Measurements from ENCODE around the gene ERI3.

ERI3 gene

DNA sequence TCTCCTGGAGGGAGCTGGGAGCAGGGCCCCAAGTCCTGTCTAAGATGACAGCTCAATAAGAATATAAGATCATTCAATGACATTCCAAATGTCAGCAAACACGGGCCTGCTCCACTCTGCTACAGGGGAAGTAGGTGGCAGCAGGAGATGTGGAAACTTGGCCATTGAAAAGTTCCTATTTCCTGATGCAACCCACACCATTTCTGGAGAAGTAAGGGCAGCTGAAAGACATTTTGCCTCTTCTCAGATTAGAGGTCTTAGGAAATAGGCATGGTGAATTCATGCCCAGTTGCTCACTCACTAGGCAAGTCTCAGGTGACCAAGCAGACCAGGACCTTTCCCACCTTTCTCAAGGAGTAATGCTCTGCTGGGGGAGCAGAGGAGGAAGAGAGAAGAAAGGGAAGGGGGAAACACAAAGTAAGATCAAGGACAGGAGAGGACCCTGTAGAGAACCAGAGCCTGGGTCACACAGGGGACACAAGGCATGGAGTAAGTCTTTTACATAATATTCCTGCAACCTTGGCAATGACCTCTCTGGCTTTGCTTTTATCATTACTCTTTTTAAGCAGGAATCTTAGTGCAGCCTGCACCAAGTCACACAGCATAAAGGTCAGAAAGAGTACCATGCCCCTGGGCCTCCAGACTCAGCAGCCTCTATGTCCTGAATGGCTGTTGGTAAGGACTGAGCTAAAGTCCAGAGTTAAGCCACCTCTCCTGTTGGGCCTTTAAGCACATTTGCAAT, 72.9 kb downstream of the ERI3 start:
- no peak for DNase-seq

DNA sequence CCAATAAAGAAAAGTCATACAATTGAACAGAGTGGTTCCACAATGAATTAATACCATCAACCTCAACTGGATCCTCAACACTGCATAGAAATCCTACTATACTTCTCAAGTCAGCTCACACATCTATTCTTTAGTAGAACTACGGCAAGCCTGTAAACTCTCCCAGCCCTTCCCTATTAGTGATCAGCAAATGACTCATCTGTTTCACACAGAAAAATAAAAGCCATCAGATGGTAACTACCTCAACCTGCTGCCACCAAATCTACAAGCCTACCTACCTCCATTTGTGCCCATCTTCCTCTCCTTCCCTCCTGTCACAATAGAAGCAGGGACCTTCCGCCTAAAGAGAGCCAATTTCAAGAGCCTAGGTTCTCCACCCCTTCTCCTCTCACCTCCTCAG, 78.2 kb downstream of the ERI3 start:
- DNase-seq = no peak

DNA sequence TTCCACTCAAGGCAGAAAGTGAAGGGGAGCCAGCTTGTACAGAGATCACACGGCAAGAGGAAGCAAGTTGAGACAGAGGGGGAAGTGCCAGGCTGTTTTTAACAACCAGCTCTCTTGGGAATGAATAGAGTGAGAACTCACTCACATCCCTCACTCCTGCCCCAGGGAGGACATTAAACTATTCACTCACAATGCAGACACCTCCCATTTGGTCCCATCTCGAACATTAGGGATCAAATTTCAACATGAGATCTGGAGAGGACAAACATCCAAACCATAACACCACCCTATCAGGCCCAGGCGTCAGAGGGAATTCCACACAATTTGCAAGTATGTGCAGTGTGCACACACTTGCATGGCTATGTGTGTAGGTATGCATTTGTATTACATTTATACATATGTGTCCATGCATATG, 79.1 kb downstream of the ERI3 start:
- DNase-seq = peak; percentile 88

DNA sequence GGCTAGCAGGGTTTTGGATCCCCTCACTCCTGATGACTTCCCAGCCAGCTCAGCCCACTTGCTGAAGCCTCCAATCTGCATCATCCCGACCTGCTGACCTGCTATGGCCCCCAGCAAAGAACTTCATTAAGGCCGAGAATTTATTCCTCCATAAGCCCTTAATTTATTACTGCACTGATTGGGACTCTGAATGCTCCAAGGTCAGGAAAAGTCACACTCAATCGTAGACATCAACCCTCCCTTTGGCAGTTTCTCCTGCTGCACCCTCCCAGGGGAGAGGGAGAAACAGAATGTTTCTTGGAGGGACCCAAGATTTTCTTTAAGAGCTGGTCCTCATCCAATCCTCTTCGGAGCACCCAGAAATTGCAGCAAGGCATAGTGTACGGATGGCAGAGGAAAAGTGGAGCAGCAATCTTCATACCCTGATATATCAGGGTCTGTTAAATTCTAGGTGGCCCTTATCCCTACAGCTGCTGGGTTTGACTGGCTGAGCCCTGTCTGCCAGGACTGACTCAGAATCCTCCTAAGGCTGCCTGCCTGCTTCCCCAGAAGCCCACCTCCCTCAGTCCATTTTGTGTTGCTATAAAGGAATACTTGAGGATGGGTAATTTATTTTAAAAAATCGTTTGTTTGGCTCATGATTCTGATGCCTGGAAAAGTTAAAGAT, 79.6 kb downstream of the ERI3 start:
- no peak for DNase-seq

DNA sequence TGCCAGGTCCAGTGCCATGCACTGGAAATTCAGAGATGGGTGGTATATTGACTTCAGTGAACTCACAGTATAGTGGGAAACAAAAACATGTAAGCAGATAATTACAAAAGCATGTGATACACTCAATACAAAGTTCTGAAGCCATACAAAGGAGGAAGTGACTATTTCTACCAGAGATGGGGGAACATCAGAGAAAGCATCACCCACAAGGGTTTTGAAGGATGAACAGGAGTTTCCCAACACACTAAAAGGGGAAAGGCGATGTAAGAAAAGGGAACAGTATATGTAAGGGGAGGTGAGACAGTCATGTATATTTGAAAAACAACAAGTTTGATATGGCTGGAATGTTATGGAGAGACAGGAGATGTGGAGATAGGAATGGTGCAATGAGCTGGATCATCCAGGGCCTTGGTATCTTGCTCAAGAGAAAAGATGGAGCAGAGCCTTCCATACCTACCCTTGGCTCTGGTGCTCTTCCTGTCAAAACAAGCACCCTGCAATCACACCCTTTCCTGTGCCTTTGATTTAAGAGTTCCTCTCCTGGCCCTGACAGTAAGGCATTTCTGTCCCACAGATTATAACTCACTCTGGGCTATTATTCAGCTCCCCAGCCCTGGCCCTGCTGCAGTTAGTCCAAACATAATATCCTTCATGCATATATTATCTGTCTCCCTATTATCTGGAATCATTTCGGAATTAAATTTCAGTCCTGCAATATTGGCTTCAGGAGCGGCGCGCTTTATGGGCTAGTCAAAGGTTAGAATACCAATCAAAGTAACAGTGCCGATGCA, 81.3 kb downstream of the ERI3 start:
- DNase-seq = no peak

DNA sequence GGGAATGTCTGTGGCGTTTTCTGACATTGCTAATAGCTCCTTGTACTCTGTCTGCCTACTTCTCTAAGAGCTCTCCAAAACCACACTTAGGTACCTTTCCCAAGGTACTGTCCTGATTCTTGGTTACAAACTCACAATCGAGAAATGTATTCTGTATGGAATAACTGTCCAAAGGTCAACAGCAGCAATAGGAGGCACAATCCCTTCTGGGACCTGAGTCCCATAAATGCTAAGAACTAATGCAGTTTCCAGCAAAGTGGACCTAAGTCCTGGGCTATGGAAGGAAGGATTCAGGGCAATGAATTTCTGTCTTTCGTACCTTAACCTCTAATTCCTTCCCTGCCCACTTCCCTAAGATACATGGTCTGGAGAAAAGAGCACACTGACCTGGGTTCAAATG, 82.1 kb downstream of the ERI3 start:
- no peak for DNase-seq

DNA sequence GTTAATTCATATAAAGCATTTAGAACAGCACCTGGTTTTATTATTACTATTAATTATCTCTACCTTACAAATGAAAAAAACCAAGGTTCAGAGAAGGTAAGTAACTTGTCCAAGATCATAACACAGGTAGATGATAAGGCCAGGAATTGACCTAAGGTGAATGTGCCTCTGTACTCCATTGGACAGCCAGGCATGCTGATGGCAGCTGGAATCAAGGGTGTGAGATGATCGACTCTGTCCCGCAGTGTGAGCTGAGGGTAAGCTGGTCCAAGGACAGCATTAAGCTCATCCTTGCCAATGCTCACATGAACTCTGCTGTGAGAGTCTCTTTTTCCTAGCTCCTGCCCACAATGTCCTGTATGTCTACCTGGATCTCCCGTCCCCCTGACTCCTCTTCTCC, 83.4 kb downstream of the ERI3 start:
- no peak for DNase-seq

DNA sequence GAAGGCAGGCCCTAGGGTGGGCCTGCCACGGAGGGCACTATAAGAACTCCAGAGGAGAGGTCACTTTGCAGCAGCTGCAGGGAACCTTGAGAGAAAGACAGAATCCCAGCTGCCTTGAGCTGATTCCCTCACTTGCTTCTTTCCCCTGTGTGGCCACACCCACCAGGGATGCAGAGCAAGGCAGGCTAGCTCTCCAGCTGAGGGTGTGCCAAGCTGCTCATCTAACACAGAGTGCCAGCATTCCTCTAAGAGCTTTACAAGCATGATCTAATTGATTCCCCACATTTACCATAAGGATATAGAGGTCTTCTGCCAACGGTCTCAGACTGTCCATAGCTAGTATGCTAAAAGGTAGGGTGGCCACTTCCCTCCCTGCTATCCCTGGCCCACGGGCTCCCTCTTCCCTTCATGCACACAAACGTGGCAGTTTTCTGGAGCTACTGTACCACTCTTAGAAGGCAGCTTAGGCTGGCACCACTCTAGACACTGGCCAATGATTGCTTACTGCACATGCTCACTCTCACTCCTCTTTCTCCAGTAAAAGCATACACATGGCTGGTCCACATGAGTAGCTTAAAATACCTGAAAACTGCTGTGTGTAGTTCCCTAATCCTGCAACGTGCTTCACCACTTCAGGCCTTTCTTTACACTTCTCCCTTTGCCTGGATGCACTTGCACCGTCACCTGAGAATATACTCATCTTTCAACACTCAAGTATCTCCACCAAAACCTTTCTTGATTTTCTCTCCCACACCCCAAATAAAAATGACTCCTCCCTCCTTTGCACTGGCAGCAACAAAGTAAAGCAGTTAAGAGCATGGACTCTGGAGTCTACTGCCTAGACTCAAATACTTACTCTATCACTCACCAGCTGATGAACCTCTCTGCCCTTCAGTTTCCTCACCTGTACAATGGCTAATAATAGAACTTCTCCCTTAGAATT, 84.1 kb downstream of the ERI3 start:
- peak; percentile 63 for DNase-seq

DNA sequence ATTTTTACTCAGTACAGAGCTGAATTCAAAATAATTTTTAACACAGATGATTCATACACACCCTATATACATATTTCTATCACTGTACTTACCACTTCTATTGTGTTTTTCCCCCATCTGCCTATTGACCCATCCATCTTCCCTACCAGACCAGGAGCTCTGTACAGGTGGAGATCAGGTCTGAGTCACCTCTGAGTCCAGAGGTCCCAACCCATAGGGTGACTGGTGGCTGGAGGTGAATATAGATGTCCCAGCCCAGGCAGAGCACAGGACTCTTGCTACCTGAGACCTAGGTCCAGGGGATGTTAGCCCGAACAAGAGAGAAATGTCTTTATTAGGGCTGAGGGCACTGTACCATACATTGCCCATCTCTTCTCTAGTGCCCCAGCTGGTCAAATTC, 87.0 kb downstream of the ERI3 start:
- no peak for DNase-seq

DNA sequence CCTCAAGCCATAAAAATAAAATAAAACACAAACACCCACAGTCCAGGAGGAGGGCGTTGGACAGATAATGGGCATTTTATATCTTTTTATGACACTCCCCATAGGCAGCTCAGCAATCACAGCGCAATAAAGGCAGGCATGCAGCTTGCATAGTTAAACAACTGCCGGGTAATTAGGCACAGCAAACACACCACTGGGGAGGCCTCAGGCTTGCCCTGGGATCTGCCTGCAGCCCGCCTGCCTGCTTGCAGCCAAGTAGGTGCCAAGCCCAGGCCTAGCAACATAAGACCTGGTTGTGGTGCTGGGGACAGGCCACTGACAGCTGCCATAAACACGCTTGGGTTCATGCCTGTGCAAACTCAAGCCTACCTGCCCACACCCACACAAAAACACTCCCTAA, 87.6 kb downstream of the ERI3 start:
- peak; percentile 43 for DNase-seq

DNA sequence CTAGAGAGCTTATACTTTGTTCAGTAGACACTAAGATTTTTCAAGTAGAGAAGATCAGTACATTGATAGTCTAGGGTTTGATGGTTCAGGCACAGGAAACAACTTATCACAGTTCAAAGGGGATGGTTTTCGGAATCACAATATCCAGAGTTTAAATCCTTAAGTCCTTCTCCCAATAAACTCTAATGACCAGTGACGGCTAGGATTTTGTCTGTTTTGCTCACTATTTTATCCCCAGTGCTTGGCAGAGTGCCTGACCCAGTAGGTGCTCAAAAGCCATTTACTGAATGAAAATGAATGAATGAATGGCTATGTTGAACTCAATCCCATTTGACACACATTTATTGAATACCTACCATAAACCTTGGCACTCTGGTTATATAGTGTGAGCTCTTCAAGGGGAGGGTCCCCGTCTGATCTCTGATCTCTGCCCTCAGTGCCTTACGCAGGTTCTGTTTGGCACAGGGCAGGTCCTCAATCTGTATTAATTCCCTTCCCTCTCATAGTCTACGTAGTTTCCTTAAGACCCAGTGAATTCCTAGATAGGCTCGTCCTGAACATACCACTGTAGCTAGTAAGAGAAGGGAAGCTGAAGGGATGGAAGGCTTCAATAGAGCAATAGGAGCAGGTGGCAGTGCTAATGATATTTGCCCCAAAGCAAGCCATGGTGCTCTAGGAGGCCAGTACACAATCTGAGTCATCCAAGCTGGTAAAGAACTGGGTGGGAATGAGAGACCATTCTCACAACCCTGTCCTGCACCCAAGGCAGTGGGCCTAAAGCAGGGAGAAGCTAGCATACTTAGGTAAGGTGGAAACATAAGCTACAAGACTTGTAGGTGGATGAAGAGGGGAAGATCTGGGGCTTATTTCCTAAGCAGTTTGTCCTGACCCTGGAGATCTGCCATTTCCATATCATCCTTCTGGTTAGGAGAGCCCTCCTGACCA, 88.4 kb downstream of the ERI3 start:
- DNase-seq = no peak

DNA sequence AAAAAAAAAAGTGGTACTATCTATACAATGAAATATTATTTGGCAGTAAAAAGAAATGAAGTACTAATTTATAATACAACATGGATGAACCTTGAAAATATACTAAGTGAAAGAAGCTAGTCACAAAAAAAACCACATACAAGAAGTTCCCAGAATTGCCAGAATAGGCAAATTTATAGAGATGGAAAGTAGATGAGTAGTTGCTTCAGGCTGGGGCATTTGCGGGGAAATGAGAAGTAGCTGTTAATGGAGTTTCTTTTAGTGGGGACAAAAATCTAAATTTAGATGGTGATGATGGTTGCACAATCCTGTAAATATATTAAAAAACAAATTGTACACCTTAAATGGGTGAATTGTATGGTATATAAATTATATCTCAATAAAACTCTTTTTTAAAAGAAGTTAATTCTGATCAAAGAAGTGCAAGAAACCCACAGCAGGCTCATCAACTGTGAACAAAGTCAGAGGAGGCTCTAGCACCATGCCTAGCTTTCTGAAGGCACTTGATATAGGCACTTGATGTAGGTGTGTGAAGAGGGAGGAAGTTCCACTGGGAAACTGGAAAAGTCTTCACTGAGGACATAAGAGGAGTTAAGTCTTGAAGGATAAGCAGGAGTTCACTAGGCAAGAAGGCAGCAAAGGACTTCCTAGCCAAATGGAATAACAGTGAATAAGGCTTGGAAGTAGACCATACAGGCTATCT, 89.2 kb downstream of the ERI3 start:
- no peak for DNase-seq

DNA sequence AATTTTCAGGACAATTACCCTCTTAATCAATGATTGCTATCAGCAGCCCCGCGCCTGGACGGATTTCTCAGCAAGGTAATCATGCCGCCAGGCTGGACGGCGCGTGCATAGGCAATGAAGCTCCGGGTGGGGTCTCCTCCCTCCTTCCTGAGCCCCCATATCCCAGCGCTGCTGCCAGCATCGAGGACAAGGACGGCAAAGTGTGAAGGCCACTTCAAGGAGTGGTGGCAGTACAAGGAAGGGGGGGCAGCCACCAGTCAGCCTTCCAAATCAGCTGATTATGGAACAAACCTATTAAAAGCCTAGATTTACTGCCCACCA, 90.6 kb downstream of the ERI3 start:
- no peak for DNase-seq

DNA sequence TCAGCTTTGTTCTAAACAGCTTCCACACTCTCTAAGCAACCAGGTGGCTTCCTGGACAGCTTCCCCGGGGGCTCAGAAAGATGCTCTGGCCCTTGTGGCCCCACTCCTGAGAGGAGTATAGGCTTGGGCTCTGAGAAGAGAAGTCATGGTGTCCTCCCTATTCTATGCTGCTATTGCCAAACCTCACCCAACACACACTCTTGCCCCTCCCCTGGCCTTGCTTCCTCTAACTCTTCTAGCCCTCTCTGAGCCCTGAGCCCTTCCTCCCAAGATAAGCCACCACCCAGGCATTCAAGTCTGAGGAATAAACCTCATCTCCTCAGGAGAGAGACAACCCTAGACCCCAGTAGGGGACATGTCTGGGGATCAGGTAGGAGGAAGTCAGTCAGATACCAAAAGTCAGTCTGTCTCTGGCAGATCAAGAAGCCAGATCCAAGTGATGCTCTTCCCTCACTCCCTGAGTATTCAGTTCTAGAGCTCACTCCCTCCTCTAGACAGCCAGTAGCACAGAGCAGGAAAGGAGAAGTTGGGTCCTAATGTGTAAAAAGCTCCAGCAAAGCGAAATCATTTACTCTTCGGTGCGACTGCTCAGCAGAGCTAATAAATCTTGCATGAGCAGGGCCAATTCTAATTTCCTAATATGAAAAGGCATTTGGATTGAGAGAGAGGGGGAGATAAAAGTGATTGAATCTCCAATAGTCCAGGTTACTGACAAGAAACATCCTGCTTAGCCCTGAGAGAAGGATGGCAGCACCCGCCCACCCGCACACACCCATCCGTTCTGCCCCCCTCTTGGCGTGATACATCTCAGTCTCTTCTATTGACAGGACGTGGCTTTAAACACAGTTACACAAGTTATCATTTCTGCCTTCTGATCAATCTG, 91.2 kb downstream of the ERI3 start:
- no peak for DNase-seq

DNA sequence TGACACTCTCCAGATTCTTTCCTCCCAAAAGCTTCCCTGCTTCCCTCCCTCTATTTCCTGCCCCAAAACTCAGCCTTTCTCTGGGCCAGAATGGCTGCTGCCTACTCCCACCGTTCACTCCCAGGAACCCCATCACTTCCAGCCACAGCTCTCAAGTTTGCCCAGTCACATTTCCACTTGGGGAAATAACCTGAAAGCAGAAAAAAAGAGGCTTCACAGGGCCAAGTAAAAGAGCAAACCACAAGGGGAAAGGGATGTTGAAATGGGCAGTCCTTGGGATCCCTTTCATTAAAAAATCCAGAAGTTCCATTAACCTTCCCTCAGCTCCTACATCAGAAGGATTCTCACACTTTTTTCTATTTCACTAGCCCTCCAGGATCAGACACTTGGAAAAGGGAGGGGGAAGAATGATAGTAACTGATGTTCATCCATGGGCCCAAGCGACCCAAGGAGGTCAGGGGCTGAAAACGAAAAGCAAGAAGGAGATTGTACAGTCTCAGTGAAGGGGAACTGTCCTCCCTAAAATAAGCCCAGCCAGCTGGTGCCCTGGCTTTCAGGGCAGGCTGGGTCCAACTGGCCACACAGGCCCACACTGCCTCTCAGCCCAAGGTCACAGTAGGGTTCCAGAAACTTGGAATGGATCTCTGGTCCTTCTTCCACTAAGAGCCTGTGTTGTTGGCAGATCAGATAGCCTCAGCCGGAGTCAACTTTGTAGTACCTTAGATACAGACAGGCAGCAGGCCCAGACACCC, 92.1 kb downstream of the ERI3 start:
- no peak for DNase-seq

DNA sequence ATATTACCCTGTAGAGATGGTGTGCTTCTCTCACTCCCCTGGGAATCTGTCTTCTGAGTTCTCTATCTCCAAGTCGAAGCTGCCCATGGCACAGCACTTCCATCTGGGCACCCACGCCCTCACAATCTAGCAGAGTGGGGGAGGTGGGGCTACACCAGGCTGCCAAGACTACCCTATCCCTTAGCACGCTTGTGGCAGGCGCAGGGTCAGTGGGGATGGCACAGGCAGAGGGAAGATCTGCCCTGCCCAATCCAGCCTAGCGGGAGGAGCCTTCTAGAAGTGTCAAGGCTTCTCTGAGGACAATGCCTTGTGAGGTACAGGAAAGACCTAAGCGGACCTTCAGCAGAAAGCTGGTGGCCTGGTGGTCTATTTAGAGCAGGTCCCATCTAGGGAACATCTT, 92.6 kb downstream of the ERI3 start:
- no peak for DNase-seq

DNA sequence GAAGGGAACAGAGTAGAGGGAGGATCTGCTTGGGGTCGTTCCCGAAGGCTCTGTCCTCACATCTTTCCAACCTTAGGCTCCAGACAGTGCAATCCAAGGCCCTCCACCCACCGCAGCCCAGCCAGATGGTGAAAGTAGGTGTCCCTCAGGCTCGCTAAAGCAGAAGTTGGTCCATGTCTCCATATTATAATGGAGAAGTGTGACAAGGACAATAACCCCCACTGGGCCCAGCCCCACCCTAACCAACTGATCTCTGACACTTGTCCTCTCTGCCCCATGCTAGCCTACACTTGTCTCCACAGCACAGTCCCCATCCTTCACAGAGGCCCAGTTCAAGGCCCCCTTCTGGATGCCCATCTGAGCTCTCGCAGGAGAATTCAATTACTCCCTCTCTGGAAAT, 93.1 kb downstream of the ERI3 start:
- no peak for DNase-seq

DNA sequence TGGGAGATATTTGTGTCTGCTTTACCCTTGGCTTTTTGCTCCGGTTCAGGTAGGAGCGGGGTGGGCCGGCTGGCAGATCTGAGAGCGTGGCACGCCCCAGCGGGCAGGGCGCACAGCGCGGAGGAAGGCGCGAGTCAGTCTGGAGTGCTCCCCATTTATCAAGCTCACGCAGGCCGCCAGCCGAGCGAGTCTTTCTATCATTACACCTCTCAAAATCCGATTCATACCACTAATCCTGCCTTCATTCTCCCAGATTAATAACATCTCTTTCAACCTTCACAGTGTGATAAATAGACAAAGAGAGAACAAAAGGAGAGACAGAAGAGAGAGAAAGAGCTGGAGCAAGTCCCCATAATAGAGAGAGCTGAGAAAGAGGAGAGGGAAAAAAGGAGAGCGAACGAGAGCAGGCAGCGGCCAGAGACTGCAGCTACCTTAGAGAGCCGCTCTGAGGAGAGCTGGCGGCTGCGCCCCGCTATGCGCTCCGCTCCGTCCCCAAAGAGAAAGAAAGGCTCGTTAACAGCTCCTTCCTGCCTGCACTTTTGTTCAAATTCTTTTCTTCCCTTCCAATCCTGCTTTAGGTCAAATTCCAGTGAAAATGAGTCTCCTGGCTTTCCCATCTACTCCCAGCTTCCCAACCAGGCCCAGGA, 93.8 kb downstream of the ERI3 start:
- DNase-seq = no peak

DNA sequence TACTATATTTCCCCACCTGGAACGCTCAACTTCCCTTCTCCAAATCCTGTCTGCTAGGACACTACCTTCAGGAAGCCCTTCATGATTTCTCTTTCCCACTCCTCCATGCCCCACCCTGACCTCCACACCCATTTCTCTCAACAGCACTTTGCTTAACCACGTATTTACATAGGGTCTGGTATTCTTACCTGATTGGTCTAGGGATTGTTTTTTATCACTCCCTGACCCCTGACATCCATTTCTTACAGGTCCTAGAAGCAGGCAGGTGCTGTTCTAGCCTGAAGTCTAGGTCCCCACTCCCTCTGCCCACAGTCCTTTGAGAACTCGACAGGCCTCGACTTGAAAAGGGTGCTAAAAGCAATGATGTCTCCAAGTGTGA, 94.3 kb downstream of the ERI3 start:
- peak; percentile 63 for DNase-seq
